Panc1 (cell line): ENCODE data around the gene RBP2. TPM values are rescaled to one million over a fixed set of nuclear protein-coding genes. Genes with fewer than 3 reads are reported as not detected.

Source experiments
- ATAC-seq: fragments of 200-7000 bp; cut with Tn5 transposase; 2 replicates; pipeline ENCODE4 v1.9.1; 2020; ENCODE audit warnings: mild to moderate bottlenecking, moderate library complexity
- BruUV-seq: library from RNA; stranded (reverse); fragments of 400-500 nt; replicated peaks from 2 replicates; lab custom pipeline; 2021; lab: Mats Ljungman, UMichigan
- CTCF ChIA-PET: fragments of 300-600 bp; sonication (Branson Sonifier 250); formaldehyde crosslinking; loops from one replicate; lab custom pipeline; 2022; ENCODE audit warnings: antibody characterized with exemption; lab: Charles Lee
- POLR2A ChIA-PET: fragments of 300-600 bp; sonication (Branson Sonifier 250); formaldehyde crosslinking; loops from one replicate; lab custom pipeline; 2022; ENCODE audit warnings: antibody characterized with exemption; lab: Charles Lee
- DNase-seq: peaks from one replicate; pipeline ENCODE4 v3.0.0-alpha.2; 2010; ENCODE audit warnings: low read depth, low spot score
- H3K27ac ChIP-seq: 2 replicates; pipeline ENCODE4 v1.5.1; 2011; ENCODE audit warnings: mild to moderate bottlenecking, low read length, inconsistent platforms
- H3K27me3 ChIP-seq: fragments of 200-500 bp; sonication (Bioruptor generic); 2 replicates; pipeline ENCODE4 v1.6.0; 2014; ENCODE audit warnings: low read length, inconsistent platforms; ENCODE audit not compliant: control insufficient read depth, insufficient read depth
- H3K36me3 ChIP-seq: fragments of 200-500 bp; sonication (Bioruptor generic); 2 replicates; pipeline ENCODE4 v1.5.1; 2014; ENCODE audit warnings: inconsistent platforms, mild to moderate bottlenecking, low read length, moderate library complexity; ENCODE audit not compliant: control insufficient read depth, insufficient read depth
- H3K4me1 ChIP-seq: 2 replicates; pipeline ENCODE4 v1.5.1; 2011; ENCODE audit warnings: inconsistent platforms, mild to moderate bottlenecking, low read length, moderate library complexity; ENCODE audit not compliant: control insufficient read depth, insufficient read depth
- H3K4me3 ChIP-seq, 2 experiments: 2 replicates each; pipeline ENCODE4 v1.5.1; 2011 to 2012; ENCODE audit warnings: low read depth in 2 of 2, low read length in 2 of 2, mild to moderate bottlenecking in 2 of 2, inconsistent platforms in 1 of 2, moderate library complexity in 1 of 2
- H3K9me3 ChIP-seq: fragments of 200-500 bp; sonication (Bioruptor generic); 2 replicates; pipeline ENCODE4 v1.5.1; 2014; ENCODE audit warnings: low read depth, mild to moderate bottlenecking, inconsistent platforms, low read length, moderate library complexity; ENCODE audit not compliant: control insufficient read depth, insufficient read depth
- CTCF ChIP-seq: fragments of 450-650 bp; IDR thresholded peaks from 2 replicates; pipeline ENCODE4 v1.5.1; 2017; ENCODE audit warnings: mild to moderate bottlenecking
- POLR2AphosphoS5 ChIP-seq: IDR thresholded peaks from 2 replicates; pipeline ENCODE4 v1.6.1; 2012; ENCODE audit warnings: mild to moderate bottlenecking, low read depth, low read length, moderate library complexity
- SIN3A ChIP-seq: IDR thresholded peaks from 2 replicates; pipeline ENCODE4 v1.6.1; 2012; ENCODE audit warnings: low read depth, mild to moderate bottlenecking, low read length, moderate library complexity, borderline replicate concordance; ENCODE audit not compliant: insufficient read depth
- TCF7L2 ChIP-seq: IDR thresholded peaks from 2 replicates; pipeline ENCODE4 v1.6.1; 2011; ENCODE audit warnings: mild to moderate bottlenecking, low read depth, low read length, inconsistent platforms
- in situ Hi-C: cut with HindIII; loops from 2 replicates; pipeline ENCODE4 v1.10.0; 2016; ENCODE audit warnings: low sequenced_read_pairs, low pct_unique_long_range_greater_than_20kb
- intact Hi-C: fragments of 100-400 bp; cut with micrococcal nuclease; formaldehyde crosslinking; loops from one replicate; pipeline ENCODE4 v1.10.0; 2022; ENCODE audit not compliant: unreplicated experiment
- total RNA-seq: library from RNA; stranded (reverse); gene quantifications from one replicate; pipeline ENCODE4 v1.2.1, GENCODE V29; 2021; ENCODE audit not compliant: unreplicated experiment
- TF ChIP-seq, protein P1 (sequence below), 2 experiments: IDR thresholded peaks; 2 replicates each; pipeline ENCODE4 v1.6.1; 2011 to 2012; ENCODE audit warnings: low read depth in 2 of 2, control low read depth in 1 of 2, low read length in 1 of 2, mild to moderate bottlenecking in 1 of 2, moderate library complexity in 1 of 2; ENCODE audit not compliant: insufficient read depth in 1 of 2

Gene RBP2
- total RNA-seq, 1 experiment from 2014 or later: not detected

GRCh38 chr3:139460529-139460928 lies 15.8 kb downstream of the RBP2 start:
- ATAC-seq: no peak
- Histone ChIP-seq H3K27me3 (0 out of 2 replicates have a peak, but pooled peaks cover 4% of the 10 kb centered on the region), H3K4me3 (no peak overlapping the region), H3K4me1 (no peaks in the 10 kb centered on the region), H3K9me3 (no peaks in the 10 kb centered on the region), H3K27ac (no peak overlapping the region), H3K36me3 (no peaks in the 10 kb centered on the region)
- POLR2A ChIA-PET: no interaction called here
- CTCF ChIA-PET: no interaction called here
- in situ Hi-C loops (no loop called here), intact Hi-C loops (no loop called here)
- TF ChIP-seq, protein P1, sequence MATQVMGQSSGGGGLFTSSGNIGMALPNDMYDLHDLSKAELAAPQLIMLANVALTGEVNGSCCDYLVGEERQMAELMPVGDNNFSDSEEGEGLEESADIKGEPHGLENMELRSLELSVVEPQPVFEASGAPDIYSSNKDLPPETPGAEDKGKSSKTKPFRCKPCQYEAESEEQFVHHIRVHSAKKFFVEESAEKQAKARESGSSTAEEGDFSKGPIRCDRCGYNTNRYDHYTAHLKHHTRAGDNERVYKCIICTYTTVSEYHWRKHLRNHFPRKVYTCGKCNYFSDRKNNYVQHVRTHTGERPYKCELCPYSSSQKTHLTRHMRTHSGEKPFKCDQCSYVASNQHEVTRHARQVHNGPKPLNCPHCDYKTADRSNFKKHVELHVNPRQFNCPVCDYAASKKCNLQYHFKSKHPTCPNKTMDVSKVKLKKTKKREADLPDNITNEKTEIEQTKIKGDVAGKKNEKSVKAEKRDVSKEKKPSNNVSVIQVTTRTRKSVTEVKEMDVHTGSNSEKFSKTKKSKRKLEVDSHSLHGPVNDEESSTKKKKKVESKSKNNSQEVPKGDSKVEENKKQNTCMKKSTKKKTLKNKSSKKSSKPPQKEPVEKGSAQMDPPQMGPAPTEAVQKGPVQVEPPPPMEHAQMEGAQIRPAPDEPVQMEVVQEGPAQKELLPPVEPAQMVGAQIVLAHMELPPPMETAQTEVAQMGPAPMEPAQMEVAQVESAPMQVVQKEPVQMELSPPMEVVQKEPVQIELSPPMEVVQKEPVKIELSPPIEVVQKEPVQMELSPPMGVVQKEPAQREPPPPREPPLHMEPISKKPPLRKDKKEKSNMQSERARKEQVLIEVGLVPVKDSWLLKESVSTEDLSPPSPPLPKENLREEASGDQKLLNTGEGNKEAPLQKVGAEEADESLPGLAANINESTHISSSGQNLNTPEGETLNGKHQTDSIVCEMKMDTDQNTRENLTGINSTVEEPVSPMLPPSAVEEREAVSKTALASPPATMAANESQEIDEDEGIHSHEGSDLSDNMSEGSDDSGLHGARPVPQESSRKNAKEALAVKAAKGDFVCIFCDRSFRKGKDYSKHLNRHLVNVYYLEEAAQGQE (IDR thresholded peaks at IDR 0.05; ENCODE audit: insufficient read depth in 1 of 2, low read depth in 2 of 2, low read length in 1 of 2): no peak
- no peak for TF ChIP-seq CTCF
- no peak for TF ChIP-seq SIN3A
- TF ChIP-seq TCF7L2: no peak
- no peak for TF ChIP-seq POLR2AphosphoS5
- no TSS peak for BruUV-seq
- no peak for DNase-seq

DNA sequence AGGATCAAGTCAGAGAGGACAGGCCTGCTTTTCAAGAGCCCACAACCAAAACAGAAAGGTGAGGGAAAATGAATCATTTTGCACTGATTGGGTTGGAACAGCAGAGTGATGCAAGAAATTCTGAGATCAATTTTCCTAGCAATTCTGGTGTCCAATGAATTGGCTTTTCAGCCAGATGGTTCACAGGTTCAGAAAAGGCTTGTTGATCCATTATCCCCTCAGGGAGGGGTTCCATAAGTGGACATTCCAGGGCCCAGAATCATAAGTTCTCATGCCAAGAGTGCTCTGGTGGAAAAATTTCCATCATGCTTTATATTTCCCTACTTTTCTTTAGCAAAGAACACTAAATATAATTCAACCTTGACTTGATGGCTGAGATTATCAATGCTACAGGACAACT lies 16.2 kb downstream of the RBP2 start:
- no peaks in the 10 kb centered on the region for H3K9me3 ChIP-seq
- TF ChIP-seq CTCF (no peak), SIN3A (no peak), TCF7L2 (no peak), POLR2AphosphoS5 (no peak)
- TF ChIP-seq, protein P1 (IDR thresholded peaks at IDR 0.05; ENCODE audit: insufficient read depth in 1 of 2, low read depth in 2 of 2, low read length in 1 of 2): no peak
- H3K4me3 ChIP-seq: no peak overlapping the region
- DNase-seq (no peak), ATAC-seq (no peak)
- 0 out of 2 replicates have a peak, but pooled peaks cover 4% of the 10 kb centered on the region for H3K27me3 ChIP-seq
- no TSS peak for BruUV-seq
- intact Hi-C loops: no loop called here
- in situ Hi-C loops: no loop called here
- POLR2A ChIA-PET: no interaction called here
- H3K27ac ChIP-seq: no peak overlapping the region
- no peaks in the 10 kb centered on the region for H3K36me3 ChIP-seq
- CTCF ChIA-PET: no interaction called here
- H3K4me1 ChIP-seq: no peaks in the 10 kb centered on the region
